Measurements from ENCODE around the gene ITFG2. TPM values are rescaled to one million over a fixed set of nuclear protein-coding genes. Genes with fewer than 3 reads are reported as not detected.

Gene ITFG2
- total and polyA plus RNA-seq, 10 of the 15 experiments (the other 5 are each of a cell fraction or from before 2014, with no cell fraction given) = 21.2 to 39.5 (median 25.9) TPM

GRCh38 chr12:2842948-2843347 lies 30.5 kb downstream of the ITFG2 start:
- no peak for FAIRE-seq

GRCh38 chr12:2844786-2845185 lies 32.3 kb downstream of the ITFG2 start:
- POLR2A ChIA-PET = no interaction called here
- intact Hi-C loops (cut with micrococcal nuclease; ENCODE audit: unreplicated experiment) = loop anchor here (5.0 kb wide), 1 partner anchor 188 kb away; no protein-coding TSS in a partner anchor

More at GRCh38 chr12:2842948-2843347, 30.5 kb downstream of the ITFG2 start:
- no peak for TF ChIP-seq CEBPB (IDR thresholded peaks at IDR 0.05; ENCODE audit: borderline replicate concordance in 1 of 2, low read depth in 2 of 2, low read length in 2 of 2)
- TF ChIP-seq CREM (IDR thresholded peaks at IDR 0.05; ENCODE audit: low read depth) = no peak
- no peak for TF ChIP-seq EGR1 (IDR thresholded peaks at IDR 0.05; ENCODE audit: borderline replicate concordance in 1 of 2, low read depth in 2 of 2, low read length in 2 of 2)
- no peak for TF ChIP-seq ZNF207 (IDR thresholded peaks at IDR 0.05; ENCODE audit: borderline replicate concordance)
- TF ChIP-seq ASH2L (IDR thresholded peaks at IDR 0.05; ENCODE audit: borderline replicate concordance, low read depth) = no peak
- TF ChIP-seq ZNF274 (IDR thresholded peaks at IDR 0.05; ENCODE audit: insufficient read depth, insufficient read length) = no peak
- TF ChIP-seq RELA (IDR thresholded peaks at IDR 0.05; ENCODE audit: borderline replicate concordance, partially characterized antibody) = no peak
- Histone ChIP-seq H3K27me3 (replicated peaks in 1 of 2; ENCODE audit: control insufficient read depth in 2 of 2, insufficient read depth in 2 of 2, low read length in 1 of 2) (no peaks in the 10 kb centered on the region), H3K9me3 (replicated peaks; ENCODE audit: control insufficient read depth, insufficient read depth, low read length) (no peaks in the 10 kb centered on the region), H3K27ac (ENCODE audit: control insufficient read depth, insufficient read depth) (no peak overlapping the region), H4K20me1 (ENCODE audit: control insufficient read depth, insufficient read depth) (no peaks in the 10 kb centered on the region), H3K9ac (ENCODE audit: control insufficient read depth, insufficient read depth, low read length) (no peak overlapping the region), H3K4me1 (ENCODE audit: control insufficient read depth, insufficient read depth, low read length) (no peaks in the 10 kb centered on the region), H3K79me2 (ENCODE audit: control insufficient read depth, insufficient read depth, low read length) (no peaks in the 10 kb centered on the region), H3K4me2 (ENCODE audit: control insufficient read depth, insufficient read depth) (no peak overlapping the region), H3K4me3 (no peak overlapping the region), H2AFZ (ENCODE audit: control insufficient read depth, low read depth, low read length) (no peak overlapping the region), H3K36me3 (ENCODE audit: control insufficient read depth in 2 of 2, insufficient read depth in 2 of 2, low read length in 1 of 2) (no peaks in the 10 kb centered on the region; a peak in 1 of 4 replicates)
- no peak for DNase-seq (ENCODE audit: low read depth, low spot score)
- CTCF ChIA-PET = no interaction called here
- 98% methylated on average over 5 of the region's 5 CpGs for WGBS (ENCODE audit: insufficient coverage, insufficient replicate concordance, low lambda C conversion rate, missing lambda C conversion rate)
- in situ Hi-C loops (cut with MboI) = no loop called here
- RAD21 ChIA-PET (ENCODE audit: unreplicated experiment) = no interaction called here
- BruUV-seq (replicated peaks) = no TSS peak
- ATAC-seq = no peak
- SMC1A ChIA-PET (ENCODE audit: uncharacterized antibody, unreplicated experiment) = no interaction called here
- intact Hi-C loops (cut with micrococcal nuclease; ENCODE audit: unreplicated experiment) = no loop called here
- POLR2A ChIA-PET = no interaction called here

More at GRCh38 chr12:2844786-2845185, 32.3 kb downstream of the ITFG2 start:
- ChIA-PET RAD21 (ENCODE audit: unreplicated experiment) (interaction anchor here (1.4 kb wide), 1 partner anchor 197 kb away, joined by 3 read pairs; no protein-coding TSS in a partner anchor), CTCF (interaction anchor here (0.6 to 1.7 kb wide), 5 partner anchors 13 to 901 kb away, joined by 3 to 8 read pairs (median 4); no protein-coding TSS in a partner anchor), SMC1A (ENCODE audit: uncharacterized antibody, unreplicated experiment) (interaction anchor here (0.8 kb wide), 1 partner anchor 106 kb away, joined by 3 read pairs; no protein-coding TSS in a partner anchor)
- Histone ChIP-seq H3K27ac (ENCODE audit: control insufficient read depth, insufficient read depth) (no peak overlapping the region), H4K20me1 (ENCODE audit: control insufficient read depth, insufficient read depth) (no peaks in the 10 kb centered on the region), H3K9me3 (replicated peaks; ENCODE audit: control insufficient read depth, insufficient read depth, low read length) (no peaks in the 10 kb centered on the region), H3K4me3 (no peak overlapping the region), H2AFZ (ENCODE audit: control insufficient read depth, low read depth, low read length) (no peak overlapping the region), H3K9ac (ENCODE audit: control insufficient read depth, insufficient read depth, low read length) (no peak overlapping the region), H3K36me3 (ENCODE audit: control insufficient read depth in 2 of 2, insufficient read depth in 2 of 2, low read length in 1 of 2) (no peaks in the 10 kb centered on the region; a peak in 1 of 4 replicates), H3K4me1 (ENCODE audit: control insufficient read depth, insufficient read depth, low read length) (no peaks in the 10 kb centered on the region), H3K4me2 (ENCODE audit: control insufficient read depth, insufficient read depth) (no peak overlapping the region), H3K79me2 (ENCODE audit: control insufficient read depth, insufficient read depth, low read length) (no peaks in the 10 kb centered on the region), H3K27me3 (replicated peaks in 1 of 2; ENCODE audit: control insufficient read depth in 2 of 2, insufficient read depth in 2 of 2, low read length in 1 of 2) (no peaks in the 10 kb centered on the region)
- DNase-seq (ENCODE audit: low read depth, low spot score) = no peak
- ATAC-seq = no peak
- BruUV-seq (replicated peaks) = no TSS peak
- no peak for FAIRE-seq
- WGBS (ENCODE audit: insufficient coverage, insufficient replicate concordance, low lambda C conversion rate, missing lambda C conversion rate) = 98% methylated on average over 9 of the region's 9 CpGs
- in situ Hi-C loops (cut with MboI) = no loop called here
- TF ChIP-seq NFXL1 (IDR thresholded peaks at IDR 0.05; ENCODE audit: borderline replicate concordance) = no peak
- no peak for TF ChIP-seq MEF2A (IDR thresholded peaks at IDR 0.05; ENCODE audit: insufficient read depth, low read depth, low read length)
- no peak for TF ChIP-seq HDAC2 (IDR thresholded peaks at IDR 0.05)
- TF ChIP-seq, protein P1, sequence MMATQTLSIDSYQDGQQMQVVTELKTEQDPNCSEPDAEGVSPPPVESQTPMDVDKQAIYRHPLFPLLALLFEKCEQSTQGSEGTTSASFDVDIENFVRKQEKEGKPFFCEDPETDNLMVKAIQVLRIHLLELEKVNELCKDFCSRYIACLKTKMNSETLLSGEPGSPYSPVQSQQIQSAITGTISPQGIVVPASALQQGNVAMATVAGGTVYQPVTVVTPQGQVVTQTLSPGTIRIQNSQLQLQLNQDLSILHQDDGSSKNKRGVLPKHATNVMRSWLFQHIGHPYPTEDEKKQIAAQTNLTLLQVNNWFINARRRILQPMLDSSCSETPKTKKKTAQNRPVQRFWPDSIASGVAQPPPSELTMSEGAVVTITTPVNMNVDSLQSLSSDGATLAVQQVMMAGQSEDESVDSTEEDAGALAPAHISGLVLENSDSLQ (IDR thresholded peaks at IDR 0.05) = no peak
- TF ChIP-seq NFYA (IDR thresholded peaks at IDR 0.05; ENCODE audit: borderline replicate concordance, low read depth, low read length) = no peak
- no peak for TF ChIP-seq CREM (IDR thresholded peaks at IDR 0.05; ENCODE audit: low read depth)

All from GM12878 (cell line).